NCI-H187 (cell line): ENCODE data around the gene HTR2C.
"Not testable (repeated sequence)": the region's sequence is repeated elsewhere in the genome, so short reads cannot be mapped to it uniquely, and the experiment has no call there.

Source experiments
- DNase-seq, 2 experiments: peaks; one replicate each; lab custom pipeline; 2025; lab: John Stamatoyannopoulos, UW

Gene HTR2C

GRCh38 chrX:114712466-114712865, 128.6 kb downstream of the HTR2C start:
- DNase-seq, result no peak

GRCh38 chrX:114715096-114715495, 131.2 kb downstream of the HTR2C start:
- no peak for DNase-seq

GRCh38 chrX:114717921-114718320, 134.0 kb downstream of the HTR2C start:
- DNase-seq, result no peak

- no peak for DNase-seq
These were observed 182.7 kb downstream of the HTR2C start for GRCh38 chrX:114766541-114766940.

- no peak for DNase-seq
These were observed 190.8 kb downstream of the HTR2C start for GRCh38 chrX:114774691-114775090.

- no peak for DNase-seq
These were observed 199.0 kb downstream of the HTR2C start for GRCh38 chrX:114782925-114783324.

- DNase-seq, result no peak
These were observed 203.2 kb downstream of the HTR2C start for GRCh38 chrX:114787061-114787460.

- DNase-seq, result no peak
These were observed 213.6 kb downstream of the HTR2C start for GRCh38 chrX:114797494-114797893.

- DNase-seq, result no peak
These were observed 215.0 kb downstream of the HTR2C start for GRCh38 chrX:114798907-114799306.

GRCh38 chrX:114800719-114801118, 216.8 kb downstream of the HTR2C start:
- DNase-seq, result no peak

- DNase-seq, result no peak
These were observed 235.6 kb downstream of the HTR2C start for GRCh38 chrX:114819509-114819908.

GRCh38 chrX:114841051-114841450, 257.2 kb downstream of the HTR2C start:
- DNase-seq, result no peak

- no peak for DNase-seq
These were observed 258.3 kb downstream of the HTR2C start for GRCh38 chrX:114842181-114842580.

- DNase-seq, result no peak
These were observed 305.6 kb downstream of the HTR2C start for GRCh38 chrX:114889481-114889880.

GRCh38 chrX:114903618-114904017, 319.7 kb downstream of the HTR2C start:
- no peak for DNase-seq

- DNase-seq, result no peak
These were observed 321.4 kb downstream of the HTR2C start for GRCh38 chrX:114905251-114905650.

- no peak for DNase-seq
These were observed 323.2 kb downstream of the HTR2C start for GRCh38 chrX:114906984-114907510.

- DNase-seq, result no peak
These were observed 340.5 kb downstream of the HTR2C start for GRCh38 chrX:114924423-114924822.

- no peak for DNase-seq
These were observed 341.0 kb downstream of the HTR2C start for GRCh38 chrX:114924856-114925255.

- no peak for DNase-seq
These were observed 346.3 kb downstream of the HTR2C start for GRCh38 chrX:114930227-114930626.

- DNase-seq, result no peak
These were observed 348.7 kb downstream of the HTR2C start for GRCh38 chrX:114932550-114932949.

- not testable (repeated sequence) for DNase-seq
These were observed 349.4 kb downstream of the HTR2C start for GRCh38 chrX:114933291-114933690.

- not testable (repeated sequence) for DNase-seq
These were observed 353.2 kb downstream of the HTR2C start for GRCh38 chrX:114937090-114937489.

- no peak for DNase-seq
These were observed 368.8 kb downstream of the HTR2C start for GRCh38 chrX:114952696-114953095.
